IMR-90 (cell line): ENCODE results near the gene FAM110C. TPM values are rescaled to one million over a fixed set of nuclear protein-coding genes. Genes with fewer than 3 reads are reported as not detected.

Experiments
- ATAC-seq: fragments of 200-7000 bp; cut with Tn5 transposase; 2 replicates; pipeline ENCODE4 v1.9.1; 2020; ENCODE audit warnings: low read depth, mild to moderate bottlenecking, moderate library complexity
- BruUV-seq: library from RNA; stranded (reverse); fragments of 400-500 nt; replicated peaks from 2 replicates; lab custom pipeline; 2021; lab: Mats Ljungman, UMichigan
- CTCF ChIA-PET: fragments of 300-600 bp; formaldehyde crosslinking; extraction: SDS; loops from one replicate; lab custom pipeline; 2021; ENCODE audit warnings: antibody characterized with exemption; lab: Yijun Ruan, JAX
- POLR2A ChIA-PET: fragments of 300-600 bp; sonication (Branson Sonifier 250); formaldehyde crosslinking; loops from one replicate; lab custom pipeline; 2022; ENCODE audit warnings: antibody characterized with exemption; ENCODE audit not compliant: unreplicated experiment; lab: Charles Lee
- DNase-seq: peaks from one replicate; pipeline ENCODE4 v3.0.0; 2013
- H2AFZ ChIP-seq: replicated peaks from 2 replicates; pipeline ENCODE3; 2013; ENCODE audit warnings: low read length, mild to moderate bottlenecking; ENCODE audit not compliant: poor library complexity
- H2AK5ac ChIP-seq: 2 replicates; pipeline ENCODE4 v1.6.1; 2013; ENCODE audit warnings: low read depth, low read length, inconsistent platforms
- H2AK9ac ChIP-seq: replicated peaks from 2 replicates; pipeline ENCODE3; 2013; ENCODE audit warnings: mild to moderate bottlenecking, low read depth, low read length, moderate library complexity; ENCODE audit not compliant: poor library complexity
- H2BK120ac ChIP-seq: 2 replicates; pipeline ENCODE4 v1.6.1; 2013; ENCODE audit warnings: low read depth, low read length, inconsistent platforms
- H2BK15ac ChIP-seq: 3 replicates; pipeline ENCODE4 v1.6.1; 2013; ENCODE audit warnings: low read depth, low read length, inconsistent platforms
- H2BK20ac ChIP-seq: 2 replicates; pipeline ENCODE4 v1.6.1; 2013; ENCODE audit warnings: low read depth, mild to moderate bottlenecking, inconsistent platforms, low read length, moderate library complexity
- H2BK5ac ChIP-seq: 2 replicates; pipeline ENCODE4 v1.6.1; 2013; ENCODE audit warnings: mild to moderate bottlenecking, low read depth, low read length, inconsistent platforms; ENCODE audit not compliant: poor library complexity, severe bottlenecking
- H3K14ac ChIP-seq: replicated peaks from 2 replicates; pipeline ENCODE4 v1.6.1; 2013; ENCODE audit warnings: low read depth, low read length, inconsistent platforms
- H3K18ac ChIP-seq: 2 replicates; pipeline ENCODE4 v1.6.1; 2013; ENCODE audit warnings: low read depth, low read length, control low read depth
- H3K23ac ChIP-seq: 2 replicates; pipeline ENCODE4 v1.6.1; 2013; ENCODE audit warnings: low read depth, low read length, inconsistent platforms
- H3K27ac ChIP-seq: 2 replicates; pipeline ENCODE4 v1.5.1; 2013; ENCODE audit warnings: mild to moderate bottlenecking, control low read depth, low read length; ENCODE audit not compliant: insufficient read depth
- H3K27me3 ChIP-seq: 2 replicates; pipeline ENCODE4 v1.6.1; 2013; ENCODE audit warnings: low read length; ENCODE audit not compliant: control insufficient read depth, insufficient read depth
- H3K36me3 ChIP-seq: 2 replicates; pipeline ENCODE4 v1.6.1; 2013; ENCODE audit warnings: low read length, mixed read lengths; ENCODE audit not compliant: control insufficient read depth, insufficient read depth
- H3K4ac ChIP-seq: 2 replicates; pipeline ENCODE4 v1.6.1; 2013; ENCODE audit warnings: low read depth, low read length, inconsistent platforms
- H3K4me1 ChIP-seq: 2 replicates; pipeline ENCODE4 v1.6.1; 2013; ENCODE audit warnings: low read length, mixed read lengths; ENCODE audit not compliant: control insufficient read depth, insufficient read depth
- H3K4me2 ChIP-seq: 2 replicates; pipeline ENCODE4 v1.6.1; 2013; ENCODE audit warnings: low read depth, mild to moderate bottlenecking, control low read depth, low read length, moderate library complexity
- H3K4me3 ChIP-seq: 2 replicates; pipeline ENCODE4 v1.5.1; 2013; ENCODE audit warnings: low read depth, mild to moderate bottlenecking, control low read depth, low read length, moderate library complexity; ENCODE audit not compliant: insufficient read depth
- H3K56ac ChIP-seq: 2 replicates; pipeline ENCODE4 v1.6.1; 2013; ENCODE audit warnings: low read length, inconsistent platforms; ENCODE audit not compliant: insufficient read depth; ENCODE audit errors: extremely low read depth
- H3K79me1 ChIP-seq, 2 experiments: 2 replicates each; pipeline ENCODE4 v1.6.1; 2013; ENCODE audit warnings: low read length in 2 of 2, inconsistent platforms in 1 of 2, low read depth in 1 of 2
- H3K9ac ChIP-seq: 2 replicates; pipeline ENCODE4 v1.6.1; 2013; ENCODE audit warnings: low read depth, low read length, control low read depth
- H3K9me1 ChIP-seq: 2 replicates; pipeline ENCODE4 v1.6.1; 2013; ENCODE audit warnings: low read length, inconsistent platforms; ENCODE audit not compliant: insufficient read depth
- H3K9me3 ChIP-seq: 2 replicates; pipeline ENCODE4 v1.6.1; 2013; ENCODE audit warnings: low read length; ENCODE audit not compliant: control insufficient read depth, insufficient read depth
- H4K20me1 ChIP-seq: 2 replicates; pipeline ENCODE4 v1.6.1; 2013; ENCODE audit warnings: low read length, inconsistent platforms; ENCODE audit not compliant: insufficient read depth
- H4K5ac ChIP-seq: 2 replicates; pipeline ENCODE4 v1.6.1; 2013; ENCODE audit warnings: mild to moderate bottlenecking, low read depth, low read length, control low read depth
- H4K8ac ChIP-seq, 2 experiments: 2 replicates each; pipeline ENCODE4 v1.6.1; 2013; ENCODE audit warnings: low read depth in 2 of 2, low read length in 2 of 2, control low read depth in 1 of 2, inconsistent platforms in 1 of 2
- H4K91ac ChIP-seq: 2 replicates; pipeline ENCODE4 v1.6.1; 2013; ENCODE audit warnings: low read depth, low read length, inconsistent platforms; ENCODE audit not compliant: insufficient read depth
- BHLHE40 ChIP-seq: fragments of 150-350 bp; IDR thresholded peaks from 2 replicates; pipeline ENCODE4 v1.6.1; 2016; ENCODE audit warnings: mild to moderate bottlenecking, low read depth, low read length
- CHD1 ChIP-seq: IDR thresholded peaks from 2 replicates; pipeline ENCODE4 v1.6.1; 2012; ENCODE audit warnings: low read depth, low read length, improper control_type of control experiment
- MAZ ChIP-seq: IDR thresholded peaks from 2 replicates; pipeline ENCODE4 v1.6.1; 2012; ENCODE audit warnings: low read depth, mild to moderate bottlenecking, low read length, improper control_type of control experiment, moderate library complexity, borderline replicate concordance
- POLR2A ChIP-seq: IDR thresholded peaks from 2 replicates; pipeline ENCODE4 v1.6.1; 2012; ENCODE audit warnings: mild to moderate bottlenecking, low read depth, low read length
- RAD21 ChIP-seq: IDR thresholded peaks from 2 replicates; pipeline ENCODE4 v1.6.1; 2012; ENCODE audit warnings: low read length, improper control_type of control experiment
- RCOR1 ChIP-seq: IDR thresholded peaks from 2 replicates; pipeline ENCODE4 v1.6.1; 2012; ENCODE audit warnings: mild to moderate bottlenecking, low read length, improper control_type of control experiment; ENCODE audit not compliant: insufficient replicate concordance
- RFX5 ChIP-seq: IDR thresholded peaks from 2 replicates; pipeline ENCODE4 v1.8.0; 2012; ENCODE audit warnings: low read depth, mild to moderate bottlenecking, low read length, moderate library complexity
- WGBS, 2 experiments: methylation state at CpG; one replicate each; pipeline versions ENCODE4 v1.1.5 to v1.1.7; 2013; ENCODE audit warnings: missing lambda C conversion rate in 2 of 2; ENCODE audit not compliant: insufficient read length in 1 of 2; ENCODE audit errors: extremely low coverage in 2 of 2; 5-methylcytosine and 5-hydroxymethylcytosine counted together
- dilution Hi-C: fragments of 300-500 bp; cut with HindIII; formaldehyde crosslinking; loops from one replicate; pipeline ENCODE4 v1.14.3; 2018; ENCODE audit warnings: low sequenced_read_pairs; ENCODE audit not compliant: unreplicated experiment
- in situ Hi-C: fragments of 300-500 bp; cut with MboI; formaldehyde crosslinking; loops from 3 replicates; pipeline ENCODE4 v1.14.3; 2019; ENCODE audit warnings: low sequenced_read_pairs, inconsistent platforms, mixed read lengths
- intact Hi-C: fragments of 100-400 bp; cut with micrococcal nuclease; formaldehyde crosslinking; loops from 2 replicates; pipeline ENCODE4 v1.10.0; 2022
- polyA plus RNA-seq, 3 experiments: library from polyadenylated mRNA; depleted of rRNA; stranded (reverse); fragments of >200 nt; gene quantifications; 2 replicates each; pipeline ENCODE4 v1.2.3, GENCODE V29; 2012; ENCODE audit warnings: low replicate concordance in 1 of 3
- total RNA-seq: library from RNA; depleted of rRNA; stranded (reverse); fragments of >200 nt; gene quantifications from 2 replicates; pipeline ENCODE4 v1.2.3, GENCODE V29; 2012
- TF ChIP-seq, protein P1 (sequence below): conservative IDR thresholded peaks from 2 replicates; pipeline ENCODE4 v1.5.1; 2012; ENCODE audit warnings: mild to moderate bottlenecking, low read depth, low read length, improper control_type of control experiment
- TF ChIP-seq, protein P2 (sequence below): fragments of 150-350 bp; IDR thresholded peaks from 2 replicates; pipeline ENCODE4 v1.6.1; 2017; ENCODE audit warnings: mild to moderate bottlenecking, antibody characterized with exemption, low read length, low read depth

FAM110C gene
- total and polyA plus RNA-seq, 2 of the 4 experiments (the other 2 are of a cell fraction): not detected

DNA sequence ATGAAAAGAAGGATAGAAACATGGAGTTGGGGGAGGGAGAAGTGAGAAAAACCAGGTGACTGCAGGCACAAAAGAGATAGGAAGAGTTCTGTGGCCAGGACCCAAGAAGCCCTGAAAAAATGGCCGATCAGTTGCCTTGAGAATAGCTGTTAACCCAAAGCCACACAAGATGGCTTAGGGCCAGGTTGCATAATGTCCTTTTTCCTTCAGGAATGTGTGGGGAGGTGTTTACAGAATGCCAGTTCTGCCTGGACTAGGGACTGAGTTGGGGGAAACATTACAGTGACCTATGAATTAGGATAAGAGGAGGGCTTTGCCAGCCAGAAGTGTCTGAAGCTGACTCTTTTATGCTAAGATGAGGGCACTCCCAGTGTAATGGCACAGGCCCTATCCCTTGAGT lies 17.1 kb downstream of the FAM110C start:
- Histone ChIP-seq H2AK5ac (no peak overlapping the region), H3K4ac (no peak overlapping the region), H3K4me2 (no peak overlapping the region), H3K79me1 (no peaks in the 10 kb centered on the region), H4K91ac (no peak overlapping the region), H3K27me3 (no peaks in the 10 kb centered on the region), H3K4me3 (no peak overlapping the region), H3K14ac (no peak overlapping the region), H3K9me1 (no peaks in the 10 kb centered on the region), H3K56ac (no peak overlapping the region), H2BK20ac (no peak overlapping the region), H3K4me1 (no peaks in the 10 kb centered on the region), H3K9ac (no peak overlapping the region), H3K36me3 (no peaks in the 10 kb centered on the region), H2BK5ac (no peak overlapping the region), H3K18ac (no peak overlapping the region), H3K27ac (no peak overlapping the region), H2BK15ac (no peak overlapping the region), H2AFZ (no peak overlapping the region), H4K8ac (no peak overlapping the region), H2AK9ac (no peak overlapping the region), H4K20me1 (no peaks in the 10 kb centered on the region), H3K23ac (no peak overlapping the region), H4K5ac (no peak overlapping the region), H3K9me3 (peaks cover 13% of the 10 kb centered on the region), H2BK120ac (no peak overlapping the region)
- ChIA-PET POLR2A (no interaction called here), CTCF (no interaction called here)
- in situ Hi-C loops (no loop called here), intact Hi-C loops (no loop called here), dilution Hi-C loops (no loop called here)
- no TSS peak for BruUV-seq
- ATAC-seq: no peak
- TF ChIP-seq RCOR1 (no peak), RAD21 (no peak), POLR2A (no peak), CHD1 (no peak), MAZ (no peak), RFX5 (no peak), BHLHE40 (no peak)
- TF ChIP-seq, protein P1, sequence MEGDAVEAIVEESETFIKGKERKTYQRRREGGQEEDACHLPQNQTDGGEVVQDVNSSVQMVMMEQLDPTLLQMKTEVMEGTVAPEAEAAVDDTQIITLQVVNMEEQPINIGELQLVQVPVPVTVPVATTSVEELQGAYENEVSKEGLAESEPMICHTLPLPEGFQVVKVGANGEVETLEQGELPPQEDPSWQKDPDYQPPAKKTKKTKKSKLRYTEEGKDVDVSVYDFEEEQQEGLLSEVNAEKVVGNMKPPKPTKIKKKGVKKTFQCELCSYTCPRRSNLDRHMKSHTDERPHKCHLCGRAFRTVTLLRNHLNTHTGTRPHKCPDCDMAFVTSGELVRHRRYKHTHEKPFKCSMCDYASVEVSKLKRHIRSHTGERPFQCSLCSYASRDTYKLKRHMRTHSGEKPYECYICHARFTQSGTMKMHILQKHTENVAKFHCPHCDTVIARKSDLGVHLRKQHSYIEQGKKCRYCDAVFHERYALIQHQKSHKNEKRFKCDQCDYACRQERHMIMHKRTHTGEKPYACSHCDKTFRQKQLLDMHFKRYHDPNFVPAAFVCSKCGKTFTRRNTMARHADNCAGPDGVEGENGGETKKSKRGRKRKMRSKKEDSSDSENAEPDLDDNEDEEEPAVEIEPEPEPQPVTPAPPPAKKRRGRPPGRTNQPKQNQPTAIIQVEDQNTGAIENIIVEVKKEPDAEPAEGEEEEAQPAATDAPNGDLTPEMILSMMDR: no peak
- TF ChIP-seq, protein P2, sequence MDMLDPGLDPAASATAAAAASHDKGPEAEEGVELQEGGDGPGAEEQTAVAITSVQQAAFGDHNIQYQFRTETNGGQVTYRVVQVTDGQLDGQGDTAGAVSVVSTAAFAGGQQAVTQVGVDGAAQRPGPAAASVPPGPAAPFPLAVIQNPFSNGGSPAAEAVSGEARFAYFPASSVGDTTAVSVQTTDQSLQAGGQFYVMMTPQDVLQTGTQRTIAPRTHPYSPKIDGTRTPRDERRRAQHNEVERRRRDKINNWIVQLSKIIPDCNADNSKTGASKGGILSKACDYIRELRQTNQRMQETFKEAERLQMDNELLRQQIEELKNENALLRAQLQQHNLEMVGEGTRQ: no peak
- WGBS, 2 experiments: 38% methylated on average over 1 of the region's 1 CpG; no CpG with 5 or more reads in 1 of the 2 experiments
- DNase-seq: no peak
